22Rv1 (cell line): ENCODE data around the gene DGCR2.

Source experiments
- H3K27ac ChIP-seq: fragments of 450-650 bp; 2 replicates; pipeline ENCODE4 v1.5.1; 2017
- CTCF ChIP-seq: fragments of 450-650 bp; IDR thresholded peaks from 2 replicates; pipeline ENCODE4 v1.5.1; 2017; ENCODE audit warnings: mild to moderate bottlenecking
- ZFX ChIP-seq: fragments of 450-650 bp; IDR thresholded peaks from 2 replicates; pipeline ENCODE4 v1.6.1; 2017; ENCODE audit warnings: antibody characterized with exemption, borderline replicate concordance

DGCR2 gene

GRCh38 chr22:19118329-19118880 is 3.8 kb downstream of the DGCR2 start:
- no peak overlapping the region for H3K27ac ChIP-seq

DNA sequence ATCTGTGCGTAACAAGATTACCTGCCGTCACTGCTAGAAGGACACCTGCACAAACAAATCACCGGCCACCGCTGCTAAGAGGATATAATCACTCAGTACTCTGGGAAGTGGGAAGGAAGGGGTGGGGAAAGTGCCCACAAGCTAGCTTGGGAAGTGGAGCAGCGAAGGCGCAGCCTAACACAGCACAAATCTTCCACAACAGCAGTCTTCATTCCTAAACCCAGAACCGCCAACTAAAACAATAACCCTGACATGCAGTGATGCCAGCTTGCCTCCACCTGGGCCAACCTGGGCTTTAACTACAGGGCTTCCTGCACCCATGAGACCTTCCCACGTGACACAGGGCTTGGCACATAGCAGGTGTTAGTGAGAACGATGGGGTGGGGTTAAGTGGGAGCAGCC is 5.1 kb downstream of the DGCR2 start:
- no peak overlapping the region for H3K27ac ChIP-seq
- TF ChIP-seq CTCF (no peak), ZFX (no peak)

More at GRCh38 chr22:19118329-19118880, 3.8 kb downstream of the DGCR2 start:
- TF ChIP-seq CTCF (no peak), ZFX (no peak)

DNA sequence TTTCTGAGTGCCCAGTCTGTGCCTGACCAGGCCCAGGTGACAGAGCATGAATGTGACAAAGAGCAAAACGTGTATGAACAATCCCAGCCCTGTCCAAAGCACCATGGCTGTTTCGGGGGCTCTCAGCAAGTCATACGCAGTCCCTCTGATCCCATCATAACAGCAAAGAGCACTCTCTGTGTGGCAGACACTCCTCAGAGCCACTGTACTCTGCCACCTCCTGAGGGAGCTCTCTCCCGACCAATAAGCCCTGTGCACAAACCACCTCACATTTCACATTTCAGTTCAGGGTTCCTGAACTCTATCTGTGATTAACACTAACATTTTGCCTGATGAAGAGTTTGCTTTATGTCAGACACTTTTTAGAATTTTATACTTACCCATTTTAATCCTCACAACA is 6.6 kb downstream of the DGCR2 start:
- H3K27ac ChIP-seq = no peak overlapping the region
- TF ChIP-seq CTCF (no peak), ZFX (no peak)

DNA sequence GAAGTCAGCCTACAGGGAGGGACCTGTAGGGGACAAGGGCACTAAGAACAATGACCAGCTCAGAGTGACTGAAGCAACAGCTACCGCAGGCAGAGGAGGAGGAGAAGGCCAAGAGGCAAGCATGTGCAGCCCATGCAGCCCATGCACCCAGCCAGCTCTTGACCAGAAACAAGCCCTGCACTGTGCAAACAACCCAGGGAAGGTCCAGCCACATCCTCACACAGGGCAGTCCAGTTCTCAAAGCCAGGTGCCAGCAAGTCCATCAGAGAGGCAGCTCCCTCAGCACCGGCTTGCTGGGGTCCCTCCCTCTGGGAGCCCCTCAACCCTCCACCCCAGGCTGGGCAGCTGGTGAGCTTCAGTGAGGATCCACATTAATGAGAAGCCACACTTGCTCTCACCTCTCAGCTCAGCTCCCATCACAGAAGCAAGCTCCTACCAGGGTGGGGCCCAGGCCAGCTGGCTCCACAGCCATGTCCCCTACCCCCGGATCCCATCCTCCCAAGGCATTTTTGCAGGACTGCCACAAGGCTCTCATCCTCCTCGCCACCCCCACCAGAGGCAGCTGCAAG is 7.1 kb downstream of the DGCR2 start:
- H3K27ac ChIP-seq = no peak overlapping the region
- no peak for TF ChIP-seq ZFX
- no peak for TF ChIP-seq CTCF

- TF ChIP-seq ZFX (no peak), CTCF (no peak)
- no peak overlapping the region for H3K27ac ChIP-seq
Observed at GRCh38 chr22:19113429-19113828, 8.8 kb downstream of the DGCR2 start.

DNA sequence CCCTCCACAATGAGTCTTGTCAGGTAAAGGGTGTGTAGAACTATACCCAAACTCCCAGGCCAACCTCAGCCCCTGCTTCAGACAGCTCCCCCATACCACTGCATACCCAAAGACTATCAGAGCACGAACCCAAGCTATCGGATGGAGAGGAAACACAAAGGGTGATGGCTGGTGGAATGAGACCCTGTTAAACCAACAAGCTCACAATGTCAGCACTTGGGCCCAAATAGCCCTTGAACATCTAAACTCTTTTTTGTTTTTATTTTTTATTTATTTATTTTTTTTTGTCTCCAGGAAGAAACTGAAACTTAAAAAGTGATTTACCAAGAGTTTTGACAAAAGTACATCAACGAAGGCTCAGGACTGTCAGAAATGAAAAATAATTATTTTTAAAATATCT is 10.6 kb downstream of the DGCR2 start:
- no peak overlapping the region for H3K27ac ChIP-seq
- TF ChIP-seq CTCF (no peak), ZFX (no peak)

DNA sequence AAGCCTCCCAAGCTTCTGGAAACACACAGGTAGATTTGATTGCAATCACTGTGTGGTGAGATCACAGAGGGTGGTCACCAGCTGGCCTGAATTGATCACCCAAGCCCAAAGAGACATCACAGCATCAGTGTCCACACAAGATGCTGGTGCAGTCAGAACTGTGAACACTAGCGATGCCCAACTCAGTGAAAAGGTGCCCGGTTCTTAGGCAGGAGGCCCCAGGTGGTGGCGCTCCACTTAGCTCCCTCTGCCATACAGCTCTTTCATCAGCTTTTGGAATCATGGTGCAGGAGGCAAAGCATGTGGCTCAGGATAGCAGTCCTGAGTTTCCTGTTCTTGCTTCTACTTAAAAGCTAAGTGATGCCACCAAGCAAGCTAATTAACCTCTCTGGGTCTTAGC is 11.1 kb downstream of the DGCR2 start:
- H3K27ac ChIP-seq = no peak overlapping the region
- no peak for TF ChIP-seq CTCF
- TF ChIP-seq ZFX = no peak
